C4-2B (cell line): Measurements from ENCODE around the gene KLK5.

ENCODE experiments used
- H3K27ac ChIP-seq: fragments of 450-650 bp; 2 replicates; pipeline ENCODE4 v1.5.1; 2017
- CTCF ChIP-seq: fragments of 450-650 bp; conservative IDR thresholded peaks from 2 replicates; pipeline ENCODE4 v1.5.1; 2017; ENCODE audit warnings: mild to moderate bottlenecking
- ZFX ChIP-seq: fragments of 450-650 bp; IDR thresholded peaks from 2 replicates; pipeline ENCODE4 v1.6.1; 2017

Gene KLK5

DNA sequence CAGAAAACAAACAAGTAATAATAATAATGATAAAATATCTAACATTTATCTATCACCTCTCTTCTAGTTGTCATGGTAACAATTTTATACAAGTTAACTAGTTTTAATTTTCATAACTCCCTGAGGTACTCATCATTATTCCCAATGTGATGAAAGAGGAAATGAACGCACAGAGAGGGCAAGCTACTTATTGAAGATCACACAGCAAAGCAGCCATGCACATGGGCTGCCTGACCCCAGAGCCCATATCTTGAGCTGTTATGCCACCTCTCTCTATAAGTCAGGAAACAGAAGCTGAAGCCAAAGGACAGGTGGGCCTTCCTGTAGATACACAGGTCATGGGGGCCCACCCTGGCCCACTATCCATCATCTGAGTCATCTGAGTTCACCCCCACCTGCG is 36.8 kb downstream of the KLK5 start:
- TF ChIP-seq CTCF (no peak), ZFX (no peak)
- no peak overlapping the region for H3K27ac ChIP-seq

DNA sequence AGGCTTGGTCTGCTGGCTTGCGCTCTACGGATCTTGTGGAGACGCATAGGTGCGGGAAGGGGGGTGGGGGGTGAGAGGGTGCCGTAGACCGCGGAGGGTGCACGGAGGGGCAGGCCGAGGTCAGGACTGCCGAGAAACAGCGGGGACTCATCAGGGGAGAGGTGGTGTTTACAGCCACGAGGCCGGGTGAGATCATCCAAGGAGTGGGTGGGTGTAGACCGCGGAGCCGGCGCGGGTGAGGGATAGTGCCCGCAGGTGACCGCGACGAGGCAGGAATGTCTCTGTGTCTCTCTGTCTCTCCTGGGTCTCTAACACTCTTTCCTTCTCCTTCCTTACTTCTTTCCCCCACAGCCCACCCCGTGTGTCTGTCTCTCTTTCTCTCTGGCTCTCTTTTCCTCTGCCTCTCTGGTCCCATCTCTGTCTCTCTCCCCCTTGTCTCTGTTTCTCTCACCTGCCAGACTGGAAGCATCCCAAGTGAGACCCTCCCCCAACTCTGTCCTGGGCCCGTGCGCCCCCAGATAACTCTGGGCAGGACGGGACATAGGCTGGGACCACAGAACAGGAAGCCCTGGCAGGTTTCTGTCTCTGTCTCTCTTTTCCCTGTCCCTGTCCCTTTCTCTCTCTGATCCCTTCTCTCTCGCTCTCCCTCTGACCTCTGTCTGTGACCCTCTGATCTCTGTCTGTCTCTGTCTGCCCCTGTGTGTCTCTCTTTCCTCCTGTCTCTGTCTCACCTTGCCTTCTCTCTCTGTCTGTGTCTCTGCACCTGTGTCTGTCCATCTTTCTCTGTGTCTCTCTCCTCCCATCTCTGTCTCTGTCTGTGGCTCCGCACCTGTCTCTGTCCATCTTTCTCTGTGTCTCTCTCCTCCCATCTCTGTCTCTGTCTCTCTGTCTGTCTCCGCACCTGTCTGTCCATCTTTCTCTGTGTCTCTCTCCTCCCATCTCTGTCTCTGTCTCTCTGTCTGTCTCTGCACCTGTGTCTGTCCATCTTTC is 39.8 kb downstream of the KLK5 start:
- no peak for TF ChIP-seq ZFX
- TF ChIP-seq CTCF, result no peak
- H3K27ac ChIP-seq, result no peak overlapping the region

DNA sequence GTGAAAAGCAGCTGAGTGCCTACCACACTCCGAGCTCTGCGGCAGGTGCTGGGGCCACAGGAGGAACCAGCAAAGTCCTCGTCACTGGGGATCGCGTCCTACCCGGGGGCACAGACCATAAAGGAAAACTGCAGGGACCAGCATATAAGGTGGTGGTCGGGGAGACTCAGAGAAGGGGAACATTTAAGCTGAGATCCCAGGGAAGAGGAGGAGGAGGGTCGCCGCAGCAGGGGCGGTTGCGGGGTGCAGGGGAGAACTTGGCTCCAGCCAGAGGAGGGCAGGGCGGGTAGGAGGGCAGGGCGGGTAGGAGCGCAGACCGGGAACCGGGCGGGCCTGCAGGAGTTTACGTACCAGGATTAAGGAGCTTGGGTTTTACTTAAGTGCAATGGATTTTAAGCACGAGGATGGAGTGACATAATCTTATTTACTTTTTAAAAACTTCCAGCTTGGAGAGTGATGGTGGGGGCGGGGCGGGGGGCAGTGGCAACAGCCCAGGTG is 40.7 kb downstream of the KLK5 start:
- H3K27ac ChIP-seq, result no peak overlapping the region
- TF ChIP-seq CTCF, result no peak

DNA sequence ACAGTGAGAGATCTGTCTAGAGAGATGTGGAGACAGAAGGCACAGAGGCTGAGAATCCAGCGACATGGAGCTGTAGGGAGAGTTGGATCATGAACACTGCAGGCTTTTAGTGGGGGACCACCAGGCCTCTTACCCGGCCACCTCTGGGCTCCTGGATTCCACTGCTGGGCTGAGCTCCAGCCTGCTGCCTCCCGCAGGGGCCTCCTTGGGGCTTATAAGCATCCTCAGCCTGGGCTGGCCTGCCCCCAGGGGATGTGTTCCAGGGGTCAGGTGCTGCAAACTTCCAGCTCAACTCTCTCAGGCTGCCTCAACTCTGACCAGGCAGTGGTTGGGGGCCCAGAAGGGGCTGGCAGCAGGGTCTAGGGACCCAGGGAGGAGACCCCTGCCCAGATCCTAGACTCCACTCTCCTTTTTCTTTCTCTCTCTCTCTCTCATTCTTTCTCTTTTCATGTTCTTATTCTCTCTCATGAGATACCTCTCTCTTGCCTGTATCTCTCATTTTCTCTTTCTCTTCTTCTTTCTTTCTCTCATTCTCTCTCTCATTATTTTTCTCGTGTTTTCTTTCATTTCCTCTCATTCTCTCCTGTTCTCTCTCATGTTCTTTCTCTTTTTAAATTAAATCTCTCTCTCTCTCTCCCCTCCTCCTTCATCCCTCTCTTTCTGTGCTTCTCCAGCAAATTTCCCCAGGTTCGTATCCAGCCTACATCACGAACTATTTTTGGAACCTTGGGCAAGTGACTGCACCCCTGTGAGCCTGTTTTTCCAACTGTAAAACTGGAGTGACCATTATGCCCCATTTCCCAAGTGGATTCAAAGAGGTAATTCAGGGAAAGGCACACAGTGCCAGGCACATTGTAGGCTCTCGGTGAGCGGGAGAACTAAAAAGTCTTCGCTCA is 41.4 kb downstream of the KLK5 start, which contains the start of gene KLK4:
Gene KLK4, minus strand, starts transcription at position 190 of the 896 bp plus-strand sequence. CDS start 657 bp downstream, outside the sequence.
- no peak within 1 kb of the TSS for H3K27ac ChIP-seq

GRCh38 chr19:50910722-50911121 is 42.1 kb downstream of the KLK5 start:
- no peak overlapping the region for H3K27ac ChIP-seq
- TF ChIP-seq CTCF (no peak), ZFX (no peak)

More for the DNA sequence above, 41.4 kb downstream of the KLK5 start, which contains the start of gene KLK4:
- no peak for TF ChIP-seq CTCF

DNA sequence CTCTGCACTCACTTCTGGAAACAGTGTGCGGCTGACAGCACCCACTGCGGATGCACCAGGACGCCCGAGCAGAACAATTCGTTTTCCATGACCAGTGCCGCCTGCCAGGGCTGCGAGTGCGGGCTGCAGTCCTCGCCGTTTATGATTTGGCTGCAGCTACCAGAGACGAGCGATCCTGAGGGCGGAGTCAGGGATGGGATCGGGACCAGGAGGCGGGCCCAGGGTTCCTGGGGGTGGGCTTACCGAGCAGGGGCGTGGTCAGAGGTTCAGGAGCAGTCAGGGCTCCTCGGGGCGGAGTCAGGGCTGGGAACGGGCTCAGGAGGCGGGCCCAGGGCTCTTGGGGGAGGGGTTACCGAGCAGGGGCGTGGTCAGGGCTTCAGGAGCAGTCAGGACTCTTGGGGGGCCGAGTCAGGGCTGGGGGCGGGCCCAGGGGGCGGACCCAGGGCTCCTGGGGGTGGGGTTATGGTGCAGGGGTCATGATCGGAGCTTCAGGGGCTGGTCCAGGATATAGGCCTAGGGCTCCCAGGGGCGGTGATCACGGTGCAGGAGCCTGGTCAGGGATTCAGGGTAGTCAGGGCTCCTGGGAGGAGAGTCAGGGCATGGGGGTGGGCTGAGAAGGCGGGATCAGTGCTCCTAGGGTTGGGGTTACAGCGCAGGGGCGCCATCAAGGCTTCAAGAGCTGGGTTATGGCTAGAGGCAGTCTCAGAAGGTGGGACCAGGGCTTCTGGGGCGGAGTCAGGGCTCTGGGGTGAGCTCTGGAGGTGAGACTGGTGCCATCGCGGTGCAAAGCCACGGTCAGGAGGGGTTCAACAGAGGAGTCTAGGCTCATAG is 43.4 kb downstream of the KLK5 start:
- peak overlapping the region; percentile 90 for H3K27ac ChIP-seq
- TF ChIP-seq CTCF (no peak), ZFX (no peak)
